OCI-M1 (cell line): ENCODE results near the gene NOC4L.

Source experiments
- DNase-seq: peaks from one replicate; lab custom pipeline; 2025; lab: John Stamatoyannopoulos, UW

Gene NOC4L

GRCh38 chr12:132156573-132157325 is 12.5 kb downstream of the NOC4L start:
- DNase-seq = no peak

GRCh38 chr12:132157733-132158409 is 13.6 kb downstream of the NOC4L start:
- DNase-seq = no peak

- no peak for DNase-seq
These were observed 14.7 kb downstream of the NOC4L start for GRCh38 chr12:132158677-132159554.

GRCh38 chr12:132159555-132160003 is 15.3 kb downstream of the NOC4L start:
- no peak for DNase-seq

GRCh38 chr12:132160016-132160415 is 15.8 kb downstream of the NOC4L start:
- no peak for DNase-seq

- DNase-seq = no peak
These were observed 16.4 kb downstream of the NOC4L start for GRCh38 chr12:132160601-132161035.

- no peak for DNase-seq
These were observed 17.0 kb downstream of the NOC4L start for GRCh38 chr12:132161036-132161781.

GRCh38 chr12:132161796-132162507 is 17.7 kb downstream of the NOC4L start:
- no peak for DNase-seq

- no peak for DNase-seq
These were observed 18.3 kb downstream of the NOC4L start for GRCh38 chr12:132162508-132163031.

- DNase-seq = no peak
These were observed 19.0 kb downstream of the NOC4L start for GRCh38 chr12:132163041-132163910.

- DNase-seq = no peak
These were observed 19.6 kb downstream of the NOC4L start for GRCh38 chr12:132163911-132164288.

- DNase-seq = no peak
These were observed 20.2 kb downstream of the NOC4L start for GRCh38 chr12:132164426-132164825.

- DNase-seq = no peak
These were observed 21.3 kb downstream of the NOC4L start for GRCh38 chr12:132165584-132165983.

GRCh38 chr12:132166093-132166492 is 21.8 kb downstream of the NOC4L start:
- DNase-seq = no peak

- DNase-seq = no peak
These were observed 22.7 kb downstream of the NOC4L start for GRCh38 chr12:132166801-132167591.

GRCh38 chr12:132167611-132168310 is 23.5 kb downstream of the NOC4L start:
- DNase-seq = peak; percentile 9

GRCh38 chr12:132168311-132169031 is 24.2 kb downstream of the NOC4L start:
- DNase-seq = no peak

- no peak for DNase-seq
These were observed 25.1 kb downstream of the NOC4L start for GRCh38 chr12:132169376-132169775.
